Stimulated activated CD8-positive, alpha-beta memory T cell treated with anti-CD3 and anti-CD28 coated beads, Interleukin-7, amount 100 ng/mL, for 24 hours (primary cell): ENCODE results near the gene RAB15.

Experiments
- DNase-seq: peaks from one replicate; pipeline ENCODE4 v3.0.0-alpha.2; 2020; ENCODE audit warnings: low read depth

Gene RAB15

DNA sequence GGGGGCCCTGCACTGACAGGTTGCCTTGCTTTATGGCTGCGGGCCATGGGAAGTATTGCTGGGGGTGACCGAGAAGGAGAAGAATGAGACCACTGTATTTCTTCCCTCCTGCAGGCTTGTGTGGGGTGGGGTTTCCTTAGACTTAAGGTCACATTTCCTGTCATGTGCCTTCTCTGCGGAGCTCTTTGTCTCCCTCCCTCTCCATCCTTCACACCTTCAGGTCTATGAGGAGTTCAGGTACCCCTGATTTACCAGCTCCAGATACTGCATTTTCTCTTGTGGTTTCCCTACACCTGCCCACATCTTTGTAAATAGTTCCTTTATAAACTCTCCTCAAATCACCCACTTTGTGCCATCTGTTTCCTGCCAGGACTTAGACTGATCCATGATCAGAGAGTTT, 18.2 kb upstream of the RAB15 start:
- no peak for DNase-seq

DNA sequence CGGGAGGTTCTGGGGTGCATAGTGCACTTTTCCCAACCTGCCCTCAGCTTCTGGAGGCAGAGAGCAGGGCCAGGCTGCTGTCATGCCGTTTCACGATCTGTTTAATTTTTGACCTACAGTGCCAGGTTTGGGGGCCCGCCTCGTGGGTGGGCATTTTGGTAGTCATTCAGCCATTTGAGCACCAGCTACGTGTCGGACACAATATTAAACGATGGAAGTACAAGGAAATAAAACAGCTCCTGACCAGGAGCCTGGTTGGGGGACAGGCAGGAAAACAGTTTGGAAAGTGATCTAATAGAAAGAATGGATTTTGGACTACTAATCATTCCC, 15.3 kb upstream of the RAB15 start:
- no peak for DNase-seq

DNA sequence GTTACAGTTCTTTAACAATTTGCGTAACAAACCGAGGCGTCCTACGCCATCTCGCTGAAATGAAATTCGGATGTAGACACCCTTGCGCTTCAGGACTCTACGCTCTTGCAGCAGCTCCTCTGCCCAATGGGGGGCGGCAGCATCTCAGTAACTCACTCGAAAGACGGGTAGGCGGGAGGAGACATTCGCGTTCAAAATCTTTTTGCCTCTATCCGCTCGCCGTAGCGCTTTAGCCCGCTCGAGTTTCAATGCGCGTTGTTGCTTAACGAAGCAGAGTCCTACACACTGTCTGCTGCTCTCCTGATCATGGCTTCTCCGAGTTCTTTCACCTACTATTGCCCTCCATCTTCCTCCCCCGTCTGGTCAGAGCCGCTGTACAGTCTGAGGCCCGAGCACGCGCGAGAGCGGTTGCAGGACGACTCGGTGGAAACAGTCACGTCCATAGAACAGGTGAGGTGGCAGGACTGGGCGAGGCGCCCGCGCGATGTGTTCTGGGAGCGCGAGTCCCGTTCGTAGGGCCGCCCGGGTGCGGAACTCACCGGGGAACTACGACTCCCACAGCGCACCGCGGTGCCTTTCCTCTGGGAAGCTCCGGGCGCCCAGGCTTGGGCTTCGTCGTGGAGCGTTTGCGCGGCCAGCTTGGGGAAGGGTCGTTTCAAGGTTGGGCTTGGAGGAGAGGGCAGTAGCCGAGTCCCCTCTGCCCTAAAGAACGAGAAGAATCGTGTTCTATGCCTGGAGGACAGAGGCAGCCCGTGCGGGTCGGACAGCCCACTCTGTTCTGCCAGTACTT, 14.7 kb upstream of the RAB15 start, which contains the start of gene FNTB:
Gene FNTB (plus strand): TSS at position 248 of the 790 bp plus-strand sequence. CDS start 59 bp downstream, at position 307.
- peak; percentile 78 for DNase-seq

DNA sequence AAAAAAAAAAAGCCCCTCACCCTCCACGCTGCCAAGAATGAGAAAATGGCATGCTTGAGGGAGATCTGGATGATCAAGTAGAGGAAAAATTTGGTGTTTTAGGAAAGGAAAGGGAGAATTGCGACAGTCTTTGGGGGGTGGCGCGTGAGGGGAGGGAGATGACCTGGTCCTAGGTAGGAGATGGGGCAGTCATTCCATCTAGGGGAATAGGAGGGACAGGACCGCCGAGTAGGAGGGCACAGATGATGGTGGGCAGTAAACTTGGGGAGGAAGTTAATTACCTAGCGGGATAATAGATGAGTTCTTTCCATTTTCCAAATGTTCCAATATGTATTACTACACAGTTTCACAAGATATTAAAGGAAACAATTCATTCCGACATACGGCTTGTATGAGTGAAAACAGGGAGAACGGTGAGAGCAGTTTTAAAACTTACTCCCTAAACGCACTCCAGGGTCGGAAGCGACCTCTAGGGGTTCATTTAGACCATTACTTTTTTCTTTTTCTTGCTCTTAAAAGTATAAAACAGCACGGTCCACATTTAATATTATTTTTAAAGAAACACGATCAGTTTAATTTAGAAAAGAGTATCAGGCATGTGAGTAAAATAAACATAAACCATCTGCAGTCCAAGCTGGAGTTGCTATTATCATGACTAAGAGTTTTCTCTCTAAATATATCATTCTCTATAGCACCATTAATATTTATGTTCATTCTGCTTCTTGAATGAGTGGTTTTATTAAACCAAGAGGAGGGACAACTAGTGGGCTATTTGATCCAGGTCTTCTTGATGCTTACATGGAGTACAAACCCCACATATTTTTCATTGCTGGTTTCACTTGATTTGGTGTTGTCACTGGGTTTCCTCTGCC, 11.5 kb upstream of the RAB15 start:
- DNase-seq: no peak

DNA sequence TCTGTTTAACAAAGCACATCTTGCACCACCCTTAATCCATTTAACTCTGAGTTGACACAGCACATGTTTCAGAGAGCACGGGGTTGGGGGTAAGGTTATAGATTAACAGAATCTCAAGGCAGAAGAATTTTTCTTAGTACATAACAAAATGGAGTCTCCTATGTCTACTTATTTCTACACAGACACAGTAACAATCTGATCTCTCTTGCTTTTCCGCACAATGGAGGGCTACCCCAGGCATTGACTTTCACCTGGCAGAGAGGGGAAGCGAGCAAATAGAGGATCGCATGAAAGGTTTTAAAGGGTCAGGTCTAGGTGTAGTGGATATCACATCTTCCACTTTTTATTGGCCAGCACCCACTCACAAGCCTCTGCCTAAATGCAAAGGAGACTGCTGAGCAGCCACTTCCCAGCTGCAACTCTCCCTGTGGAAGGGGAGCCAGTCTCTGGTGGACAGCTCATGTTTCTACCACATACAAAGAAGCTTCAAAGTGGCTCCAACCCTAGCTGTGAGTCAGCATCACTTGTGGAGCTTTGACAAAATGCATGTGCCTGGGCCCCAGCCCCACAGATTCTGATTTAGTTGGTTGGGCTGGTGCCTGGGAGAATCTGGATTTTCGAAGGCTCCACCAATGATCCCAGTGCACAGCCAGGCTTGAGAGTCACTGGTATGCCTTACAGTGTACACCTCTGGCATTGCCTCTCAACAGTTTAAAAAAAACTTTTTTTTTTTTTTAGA, 7.4 kb upstream of the RAB15 start:
- DNase-seq: no peak

DNA sequence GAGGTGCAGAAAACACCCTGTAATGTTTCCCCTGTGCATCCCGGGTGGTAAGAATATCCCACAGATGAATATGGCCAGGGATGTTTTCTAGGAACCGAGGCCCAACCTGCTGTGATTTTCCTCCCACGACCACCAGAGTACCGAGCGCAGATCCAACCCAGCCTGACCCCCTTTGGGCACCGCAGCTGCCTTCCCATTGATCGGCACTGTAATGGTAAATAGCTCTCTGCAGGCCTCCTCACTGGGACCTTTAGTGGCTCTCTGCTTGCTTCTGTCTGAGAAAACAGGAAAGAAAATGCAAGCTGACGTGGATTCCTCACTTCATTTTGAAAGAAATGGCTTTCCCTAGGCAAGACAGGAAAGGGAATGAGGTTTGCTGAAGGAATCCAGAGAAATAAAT, 2.4 kb upstream of the RAB15 start:
- DNase-seq: no peak

DNA sequence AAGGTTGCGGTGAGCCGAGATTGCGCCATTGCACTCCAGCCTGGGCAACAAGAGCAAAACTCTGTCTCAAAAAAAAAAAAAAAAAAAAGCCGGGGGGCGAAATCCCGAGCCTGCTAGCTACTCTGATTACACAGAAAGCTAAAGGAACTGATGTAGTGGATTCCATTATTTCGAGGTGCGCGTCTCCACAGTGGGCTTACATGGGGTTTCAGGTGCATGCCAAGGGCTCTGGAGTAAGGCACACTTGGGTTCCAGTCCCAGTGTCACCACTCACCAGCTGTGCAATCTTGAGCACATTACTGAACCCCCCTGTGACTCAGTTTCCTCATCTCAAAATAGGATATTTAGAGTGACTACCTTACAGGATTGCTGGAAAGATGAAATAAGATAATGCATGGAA, 1.7 kb upstream of the RAB15 start:
- DNase-seq: no peak

DNA sequence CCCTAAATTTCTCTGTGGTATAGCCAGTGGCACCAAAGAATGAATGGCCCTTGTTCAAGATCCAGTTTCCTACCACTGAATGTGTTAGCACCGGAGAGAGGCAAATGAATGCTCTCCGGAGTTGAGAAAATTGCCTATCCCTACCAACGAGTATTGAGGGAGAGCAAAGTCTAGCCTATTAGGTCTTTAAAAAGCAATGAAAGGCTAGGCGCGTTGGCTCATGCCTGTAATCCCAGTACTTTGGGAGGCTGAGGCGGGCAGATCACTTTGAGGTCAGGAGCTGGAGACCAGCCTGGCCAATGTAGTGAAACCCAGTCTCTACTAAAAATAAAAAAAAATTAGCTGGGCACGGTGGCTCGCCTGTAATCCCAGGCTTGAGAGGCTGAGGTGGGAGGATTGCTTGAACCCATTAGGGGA, 898 bp upstream of the RAB15 start:
- no peak for DNase-seq

DNA sequence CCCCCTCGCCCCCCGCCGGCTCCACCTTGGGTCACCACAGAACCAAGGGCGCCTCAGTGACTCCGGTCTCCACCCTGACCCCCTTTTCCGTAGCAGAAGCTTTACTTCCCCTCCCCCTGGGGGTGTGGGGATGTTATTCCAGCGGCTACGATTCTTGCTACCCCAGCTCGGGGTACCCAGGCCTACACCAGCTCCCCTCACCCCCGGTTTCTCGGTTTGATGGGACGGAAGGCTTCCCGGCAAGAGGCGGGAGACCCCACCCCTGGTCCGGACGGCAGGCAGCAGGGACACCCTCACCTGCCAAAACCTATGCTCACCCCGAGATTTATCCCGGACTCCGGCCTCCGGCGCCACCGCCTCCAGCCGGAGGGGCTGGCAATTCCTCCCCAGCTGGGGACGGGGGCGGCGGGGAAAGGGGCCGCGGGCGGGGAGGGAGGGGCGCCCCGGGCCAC, 619 bp downstream of the RAB15 start:
- DNase-seq: no peak

DNA sequence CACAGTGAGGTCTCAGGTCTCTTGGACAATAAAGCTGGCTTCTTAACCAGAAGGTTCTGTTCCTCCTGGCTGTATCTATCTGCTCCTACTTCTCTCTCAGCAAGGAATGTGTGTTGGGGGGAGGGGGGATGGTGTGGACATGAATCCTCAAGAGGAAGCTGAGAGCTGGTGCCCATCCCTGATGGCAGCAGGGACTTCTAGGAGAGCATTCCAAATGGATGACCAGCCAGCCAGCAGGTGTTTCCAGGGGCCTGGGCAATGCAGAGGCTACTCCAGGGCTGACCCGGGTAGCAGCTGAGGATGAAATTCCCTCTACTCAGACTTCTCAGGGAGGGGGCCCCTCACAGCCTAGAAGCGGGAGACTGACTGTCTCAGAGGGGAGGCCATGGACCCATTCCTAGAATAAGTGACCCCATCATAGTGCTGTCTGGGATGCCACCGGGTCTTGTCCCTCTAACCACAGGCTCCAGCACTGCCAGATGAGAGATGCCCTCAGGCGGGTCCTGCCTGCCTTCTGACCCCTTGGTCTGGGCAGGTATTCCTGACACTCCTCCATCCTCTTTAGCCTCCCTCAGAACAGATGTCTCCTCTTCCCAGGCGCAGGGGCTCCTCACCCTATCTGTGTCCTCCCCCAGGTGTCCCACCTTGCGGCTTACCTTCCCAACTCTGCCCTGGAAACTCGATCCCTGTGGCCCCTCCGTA, 1.2 kb downstream of the RAB15 start:
- no peak for DNase-seq

DNA sequence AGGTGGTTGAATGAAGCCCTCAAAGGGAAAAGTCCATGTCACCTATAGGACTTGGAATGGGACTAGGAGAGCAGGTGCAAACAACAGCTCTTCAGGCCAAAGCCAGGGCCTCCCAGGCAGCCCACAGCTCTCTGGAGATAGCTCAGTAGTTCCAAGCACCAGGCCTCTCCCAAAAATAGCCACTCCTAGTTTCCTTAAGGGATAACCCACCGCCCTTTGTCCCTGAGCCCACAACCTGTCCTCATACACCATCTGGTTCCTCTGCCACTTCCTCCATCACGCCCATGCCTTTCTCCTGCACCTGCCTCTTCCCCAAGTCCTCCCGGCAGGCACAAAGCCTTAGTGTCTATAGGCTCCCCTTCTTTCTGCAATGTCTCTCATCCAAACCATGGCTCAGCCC, 2.1 kb downstream of the RAB15 start:
- DNase-seq: no peak

DNA sequence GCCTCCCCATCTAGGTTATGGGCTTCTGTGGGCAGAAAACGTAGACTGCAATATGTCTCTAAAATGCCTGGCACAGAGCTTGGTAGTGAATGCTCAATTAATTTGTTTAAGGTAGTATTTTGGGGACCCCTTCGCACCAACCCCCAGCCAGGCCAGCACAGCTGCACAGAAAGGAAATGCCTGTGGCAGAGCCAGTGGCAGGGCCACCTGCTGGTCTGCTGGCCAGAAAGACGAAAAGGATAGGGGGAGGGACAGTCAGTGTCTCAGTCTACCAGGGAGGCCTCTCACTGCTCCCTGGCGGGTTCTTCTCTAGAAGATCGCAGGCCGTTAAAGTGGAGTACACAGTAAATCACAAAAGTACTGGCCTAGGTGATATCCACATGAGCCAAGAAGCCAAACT, 3.5 kb downstream of the RAB15 start:
- DNase-seq: no peak

DNA sequence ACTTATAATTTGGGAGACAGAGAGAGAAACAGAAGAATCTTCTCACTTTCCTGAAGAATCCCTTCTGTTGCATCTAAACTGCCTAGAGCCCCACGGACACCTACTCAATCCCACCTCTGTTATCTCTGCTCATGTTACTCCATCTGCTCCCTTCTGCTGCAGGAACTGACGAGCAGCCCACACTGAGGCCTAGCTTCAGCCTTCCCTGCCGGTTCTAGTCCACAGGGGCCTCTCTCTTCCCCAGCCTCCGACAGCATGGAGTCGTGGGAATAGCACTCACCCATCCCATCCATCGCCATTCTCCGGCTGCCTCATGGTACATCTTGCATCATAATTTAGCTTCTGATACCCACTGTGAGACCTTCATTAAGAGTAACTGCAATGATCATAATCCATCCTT, 4.0 kb downstream of the RAB15 start:
- DNase-seq: no peak

DNA sequence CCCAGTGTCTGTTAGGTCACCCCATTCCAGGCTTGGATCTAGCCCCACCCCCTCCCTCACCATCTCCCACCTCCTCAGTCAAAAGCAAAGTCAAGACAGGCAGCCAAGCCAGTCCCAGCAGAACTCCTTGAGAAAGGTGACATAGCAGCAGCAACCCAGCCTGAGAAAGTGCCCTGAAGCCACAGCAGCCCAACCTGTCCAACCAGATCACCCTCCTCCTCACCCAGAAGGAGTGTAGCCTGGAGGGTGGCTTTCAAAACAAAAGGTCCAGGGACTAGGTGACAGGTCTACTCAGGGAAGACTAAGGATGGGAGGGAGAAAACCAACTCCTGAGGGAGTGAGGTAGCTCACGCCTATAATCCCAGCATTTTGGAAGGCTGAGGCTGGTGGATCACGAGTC, 5.2 kb downstream of the RAB15 start:
- DNase-seq: no peak

DNA sequence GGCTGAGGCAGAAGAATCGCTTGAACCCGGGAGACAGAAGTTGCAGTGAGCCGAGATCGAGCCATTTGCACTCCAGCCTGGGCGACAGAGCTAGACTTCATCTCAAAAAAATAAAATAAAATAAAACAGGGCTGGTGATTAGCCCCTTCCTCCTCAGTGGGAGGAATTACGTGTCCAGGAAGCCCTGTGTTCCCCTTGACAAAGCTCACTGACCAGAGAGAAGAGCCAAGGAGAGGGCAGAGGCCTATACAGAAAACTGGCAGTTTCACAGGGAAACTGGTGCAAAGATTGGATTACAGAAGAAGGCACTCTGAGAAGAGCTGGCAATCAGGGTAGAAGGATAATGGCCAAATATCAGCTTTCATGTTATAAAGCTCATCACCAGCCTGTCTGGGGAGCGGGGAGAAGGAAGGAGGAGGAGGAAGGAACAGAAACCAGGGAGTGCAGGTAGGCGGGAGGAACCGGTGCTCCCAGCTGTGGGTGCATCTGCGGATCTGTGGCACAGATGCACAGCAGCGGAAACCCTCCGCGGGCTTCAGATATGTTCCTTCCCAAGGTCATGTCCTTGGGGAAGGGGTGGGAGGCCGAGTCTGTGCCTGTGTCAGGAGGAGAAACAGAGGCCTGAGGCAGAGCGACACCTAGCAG, 6.7 kb downstream of the RAB15 start:
- no peak for DNase-seq

DNA sequence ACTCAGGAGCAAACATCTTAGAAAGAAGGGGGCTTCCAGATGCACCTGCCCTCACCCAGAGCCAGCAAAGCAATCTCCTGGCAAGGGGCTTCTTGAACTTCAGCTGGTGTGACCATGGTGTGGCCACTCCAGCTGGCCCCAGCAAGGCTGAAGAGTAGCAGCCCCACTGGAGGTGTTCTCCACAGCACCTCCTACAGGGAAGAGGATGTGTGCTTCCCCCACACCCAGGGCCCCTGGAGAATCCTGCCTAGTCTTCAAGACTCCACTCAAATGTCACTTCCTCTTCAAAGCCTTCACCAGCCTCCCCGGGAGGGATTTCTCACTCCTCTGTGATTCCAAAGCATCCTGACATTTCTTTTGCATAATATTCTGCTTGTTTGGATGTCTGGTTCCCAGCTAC, 8.5 kb downstream of the RAB15 start:
- DNase-seq: no peak

DNA sequence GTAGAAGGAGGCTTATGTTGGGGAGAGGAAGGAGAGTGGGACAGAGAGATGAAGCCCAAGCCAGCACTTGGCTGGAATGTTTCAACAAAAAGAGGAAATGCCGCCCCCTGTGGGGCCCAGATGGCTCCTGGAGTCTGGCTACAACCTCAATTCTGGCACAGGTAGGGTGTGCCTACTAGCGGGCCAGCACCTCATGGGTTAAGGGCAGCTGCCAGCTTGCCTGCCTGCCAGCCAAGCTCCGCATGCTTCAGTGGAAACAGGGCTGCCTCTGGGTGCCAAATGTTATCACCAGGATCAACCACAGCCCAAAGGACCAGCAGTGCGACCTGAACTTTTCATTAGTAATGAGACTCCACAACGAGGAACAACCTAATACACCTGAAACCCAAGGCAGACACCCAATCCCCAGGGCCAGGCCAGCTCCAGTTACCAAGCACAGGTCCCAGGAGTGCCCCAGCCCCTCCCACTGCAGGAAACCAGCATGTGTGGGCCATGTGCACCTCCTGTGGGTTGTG, 11.3 kb downstream of the RAB15 start:
- DNase-seq: no peak

DNA sequence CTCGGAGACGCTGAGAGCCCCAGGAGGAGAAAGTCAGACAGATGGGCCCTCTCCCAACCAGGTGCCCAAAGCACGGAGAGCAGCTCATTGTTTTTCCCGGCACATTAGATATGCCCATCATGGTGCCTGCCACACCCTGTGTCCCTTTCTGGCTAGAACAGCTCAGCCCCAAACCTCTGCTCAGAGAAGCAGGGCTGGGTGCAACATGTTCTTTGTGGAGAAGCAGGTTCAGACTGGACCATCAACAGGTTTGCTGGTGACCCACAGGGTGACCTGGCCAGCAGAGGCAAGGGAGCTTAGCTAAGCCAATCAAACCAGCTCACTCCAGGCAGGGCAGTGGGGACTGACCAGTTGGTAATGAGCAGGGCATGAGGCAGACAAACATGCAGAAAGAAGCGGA, 13.4 kb downstream of the RAB15 start:
- DNase-seq: no peak

DNA sequence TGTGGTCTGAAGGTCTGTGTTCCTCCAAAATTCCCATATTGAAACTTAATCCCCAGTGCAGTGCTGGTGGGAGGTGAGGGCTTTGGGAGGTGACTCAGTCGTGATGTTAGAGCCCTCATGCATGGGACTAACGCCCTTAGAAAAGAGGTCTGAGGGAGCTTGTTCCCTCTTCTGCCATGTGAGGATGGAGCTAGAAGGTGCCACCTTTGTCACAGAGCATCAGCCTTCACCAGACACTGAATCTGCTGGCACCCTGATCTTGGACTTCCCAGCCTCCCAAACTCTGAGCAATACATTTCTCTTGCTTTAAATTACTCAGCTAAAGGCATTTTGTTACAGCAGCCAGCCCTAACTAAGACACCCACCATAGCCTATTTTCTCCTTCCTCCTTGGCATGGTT, 13.9 kb downstream of the RAB15 start:
- DNase-seq: no peak

DNA sequence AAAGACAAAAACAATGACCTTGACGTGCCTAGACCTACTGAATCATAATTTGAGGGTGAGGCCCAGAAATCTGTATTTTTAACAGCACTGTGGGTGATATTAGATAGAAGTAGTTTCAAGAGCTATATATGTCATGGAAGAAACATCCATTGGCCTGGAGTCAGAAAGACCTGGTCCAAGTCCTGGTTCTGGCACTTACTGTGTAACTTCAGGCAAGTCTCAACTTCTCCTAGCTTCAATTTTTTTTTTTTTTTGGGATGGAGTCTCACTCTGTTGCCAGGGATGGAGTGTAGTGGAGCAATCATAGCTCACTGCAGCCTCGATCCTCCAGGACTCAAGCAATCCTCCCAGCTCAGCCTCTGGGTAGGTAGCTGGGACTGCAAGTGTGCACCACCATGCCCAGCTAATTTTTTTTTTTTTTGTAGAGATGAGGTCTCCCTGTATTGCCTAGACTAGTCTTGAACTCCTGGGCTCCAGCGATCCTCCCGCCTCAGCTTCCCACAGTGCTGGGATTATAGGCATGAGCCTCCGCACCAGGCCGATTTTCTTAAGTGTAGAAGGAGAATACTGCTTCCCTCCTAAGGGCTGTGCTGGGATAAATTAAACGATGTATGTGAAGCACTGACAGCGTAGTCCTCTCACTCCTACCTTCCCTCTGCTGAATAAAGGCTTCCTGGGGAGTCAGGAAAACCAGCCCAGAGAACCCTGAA, 15.3 kb downstream of the RAB15 start:
- no peak for DNase-seq

DNA sequence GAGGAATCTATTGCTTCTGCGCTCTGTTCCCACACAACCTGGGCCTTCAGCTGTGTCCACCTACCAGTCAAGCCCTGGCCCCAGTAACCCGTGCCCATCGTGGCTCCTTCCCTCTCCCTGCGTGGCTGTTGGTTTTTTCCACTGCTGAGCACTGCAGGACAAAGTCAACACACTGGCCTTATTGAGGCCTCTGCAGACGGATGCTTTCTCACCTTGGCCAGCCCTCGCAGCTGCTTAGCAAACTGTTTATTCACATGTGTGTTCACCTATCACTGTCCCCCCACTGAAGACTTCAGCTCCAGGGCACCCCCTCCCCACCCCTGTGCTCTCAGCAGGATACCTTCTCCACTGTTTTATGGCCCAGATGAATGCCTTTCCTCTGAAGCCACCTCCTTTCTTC, 16.8 kb downstream of the RAB15 start:
- DNase-seq: no peak
